ENCODE results near the gene HAUS3.

The HAUS3 gene

GRCh38 chr4:2252530-2253091 lies 10.7 kb upstream of the HAUS3 start:
- in situ Hi-C loops (cut with MboI; ENCODE audit: low sequenced_read_pairs): no loop called here

GRCh38 chr4:2251795-2252529 lies 10.0 kb upstream of the HAUS3 start:
- in situ Hi-C loops (cut with MboI; ENCODE audit: low sequenced_read_pairs): no loop called here

- in situ Hi-C loops (cut with MboI; ENCODE audit: low sequenced_read_pairs): no loop called here
These were observed 9.3 kb upstream of the HAUS3 start for GRCh38 chr4:2251073-2251794.

GRCh38 chr4:2250357-2251072 lies 8.6 kb upstream of the HAUS3 start:
- in situ Hi-C loops (cut with MboI; ENCODE audit: low sequenced_read_pairs): no loop called here

- in situ Hi-C loops (cut with MboI; ENCODE audit: low sequenced_read_pairs): no loop called here
These were observed 7.8 kb upstream of the HAUS3 start for GRCh38 chr4:2249526-2250356.

- in situ Hi-C loops (cut with MboI; ENCODE audit: low sequenced_read_pairs): no loop called here
These were observed 6.9 kb upstream of the HAUS3 start for GRCh38 chr4:2248821-2249261.

- in situ Hi-C loops (cut with MboI; ENCODE audit: low sequenced_read_pairs): no loop called here
These were observed 6.3 kb upstream of the HAUS3 start for GRCh38 chr4:2248044-2248780.

GRCh38 chr4:2247128-2248043 lies 5.5 kb upstream of the HAUS3 start:
- in situ Hi-C loops (cut with MboI; ENCODE audit: low sequenced_read_pairs): no loop called here

GRCh38 chr4:2246384-2247127 lies 4.6 kb upstream of the HAUS3 start:
- in situ Hi-C loops (cut with MboI; ENCODE audit: low sequenced_read_pairs): no loop called here

GRCh38 chr4:2245787-2246275 lies 3.9 kb upstream of the HAUS3 start:
- in situ Hi-C loops (cut with MboI; ENCODE audit: low sequenced_read_pairs): no loop called here

GRCh38 chr4:2245057-2245786 lies 3.3 kb upstream of the HAUS3 start:
- in situ Hi-C loops (cut with MboI; ENCODE audit: low sequenced_read_pairs): no loop called here

- in situ Hi-C loops (cut with MboI; ENCODE audit: low sequenced_read_pairs): no loop called here
These were observed 1.9 kb upstream of the HAUS3 start for GRCh38 chr4:2243681-2244380.

- in situ Hi-C loops (cut with MboI; ENCODE audit: low sequenced_read_pairs): no loop called here
These were observed 918 bp downstream of the HAUS3 start for GRCh38 chr4:2241003-2241402.

GRCh38 chr4:2236944-2237666 lies 4.8 kb downstream of the HAUS3 start:
- in situ Hi-C loops (cut with MboI; ENCODE audit: low sequenced_read_pairs): no loop called here

GRCh38 chr4:2231082-2231481 lies 10.8 kb downstream of the HAUS3 start:
- in situ Hi-C loops (cut with MboI; ENCODE audit: low sequenced_read_pairs): no loop called here

- in situ Hi-C loops (cut with MboI; ENCODE audit: low sequenced_read_pairs): no loop called here
These were observed 15.7 kb downstream of the HAUS3 start for GRCh38 chr4:2226261-2226660.

Data from hTERT RPE-1 (cell line).